HepG2 (cell line): Measurements from ENCODE around the gene BAIAP3. TPM values are rescaled to one million over a fixed set of nuclear protein-coding genes. Genes with fewer than 3 reads are reported as not detected.
A peak's percentile ranks its signal among the peaks of the same experiment; 100 is the strongest.

Source experiments
- ATAC-seq: fragments of 200-7000 bp; cut with Tn5 transposase; 3 replicates; pipeline ENCODE4 v1.9.1; 2020; ENCODE audit warnings: mild to moderate bottlenecking, moderate library complexity
- BruUV-seq: library from RNA; stranded (reverse); fragments of 400-500 nt; replicated peaks from 2 replicates; lab custom pipeline; 2021; lab: Mats Ljungman, UMichigan
- CTCF ChIA-PET: fragments of 300-600 bp; formaldehyde crosslinking; extraction: SDS; loops from one replicate; lab custom pipeline; 2021; ENCODE audit warnings: low total read pairs, inconsistent platforms, low intra/inter-chr PET ratio; lab: Yijun Ruan, JAX
- POLR2A ChIA-PET: fragments of 350-600 bp; sonication (Branson Sonifier 250); formaldehyde crosslinking; loops from one replicate; lab custom pipeline; 2020; ENCODE audit warnings: antibody characterized with exemption, inconsistent platforms; lab: Yijun Ruan, JAX
- DNase-seq: peaks from one replicate; pipeline ENCODE4 v3.0.0-alpha.2; 2015; ENCODE audit warnings: low spot score
- FAIRE-seq: peaks from 3 replicates; lab custom pipeline; 2011; peaks lifted over from hg19 to GRCh38; lab: Jason Lieb, UNC
- H2AFZ ChIP-seq: one replicate; pipeline ENCODE4 v1.6.1; 2011; ENCODE audit warnings: low read length, inconsistent platforms
- H3K27ac ChIP-seq: fragments of 300-600 bp; 3 replicates; pipeline ENCODE4 v1.8.0; 2011; ENCODE audit warnings: mixed run types, mild to moderate bottlenecking, mixed read lengths, low read length, inconsistent platforms; ENCODE audit not compliant: insufficient read depth; ENCODE audit errors: extremely low read length
- H3K27me3 ChIP-seq, 2 experiments: fragments of 200-600 bp in 1 of 2; 2 replicates in 1 of 2; 3 replicates in 1 of 2; pipeline versions ENCODE4 v1.6.0 to v1.8.0; 2011; ENCODE audit warnings: low read length in 2 of 2, mild to moderate bottlenecking in 2 of 2, moderate library complexity in 2 of 2, inconsistent platforms in 1 of 2; ENCODE audit not compliant: insufficient read depth in 2 of 2, control insufficient read depth in 1 of 2
- H3K36me3 ChIP-seq, 2 experiments: fragments of 200-600 bp in 1 of 2; replicated peaks in 1 of 2; 2 replicates in 1 of 2; 3 replicates in 1 of 2; pipeline versions ENCODE4 v1.5.1 to v1.8.0; 2011; ENCODE audit warnings: low read length in 2 of 2, inconsistent platforms in 1 of 2; ENCODE audit not compliant: insufficient read depth in 2 of 2, control insufficient read depth in 1 of 2
- H3K4me1 ChIP-seq: 2 replicates; pipeline ENCODE4 v1.5.1; 2012; ENCODE audit warnings: low read length, inconsistent platforms; ENCODE audit not compliant: insufficient read depth
- H3K4me2 ChIP-seq: 2 replicates; pipeline ENCODE4 v1.6.0; 2011; ENCODE audit warnings: low read depth, low read length, inconsistent platforms
- H3K4me3 ChIP-seq, 3 experiments: fragments of 200-600 bp in 1 of 3; sonication (generic), shearing (Covaris generic) in 1 of 3; replicated peaks in 1 of 3; 2 replicates each; pipeline ENCODE4 v1.5.1; 2011 to 2016; ENCODE audit warnings: low read length in 3 of 3, inconsistent platforms in 2 of 3, low read depth in 2 of 3, mild to moderate bottlenecking in 2 of 3, control low read depth in 1 of 3, mixed read lengths in 1 of 3; ENCODE audit not compliant: insufficient read depth in 1 of 3
- H3K79me2 ChIP-seq: one replicate; pipeline ENCODE4 v1.6.1; 2011; ENCODE audit warnings: low read length, inconsistent platforms; ENCODE audit not compliant: insufficient read depth
- H3K9ac ChIP-seq: 2 replicates; pipeline ENCODE4 v1.6.0; 2011; ENCODE audit warnings: mild to moderate bottlenecking, low read depth, low read length, inconsistent platforms; ENCODE audit not compliant: insufficient read depth
- H3K9me3 ChIP-seq: 2 replicates; pipeline ENCODE4 v1.5.1; 2012; ENCODE audit warnings: mild to moderate bottlenecking, low read length
- H4K20me1 ChIP-seq: 2 replicates; pipeline ENCODE4 v1.6.0; 2011; ENCODE audit warnings: inconsistent platforms, mild to moderate bottlenecking, low read length, moderate library complexity; ENCODE audit not compliant: insufficient read depth
- ADNP ChIP-seq: sonication (generic); formaldehyde crosslinking; IDR thresholded peaks from 2 replicates; pipeline ENCODE4 v1.4.0; 2020; ENCODE audit warnings: missing genetic modification reagents
- AGO1 ChIP-seq: fragments of 200-400 bp; formaldehyde crosslinking; IDR thresholded peaks from 2 replicates; pipeline ENCODE4 v1.6.1; 2017; ENCODE audit warnings: mild to moderate bottlenecking, low read depth, low read length, moderate library complexity; ENCODE audit not compliant: poor library complexity, severe bottlenecking
- AGO2 ChIP-seq: fragments of 200-400 bp; formaldehyde crosslinking; optimal IDR thresholded peaks from 2 replicates; pipeline ENCODE3; 2017; ENCODE audit warnings: mild to moderate bottlenecking, low read depth, low read length, moderate library complexity
- AKAP8 ChIP-seq: sonication (generic); formaldehyde crosslinking; IDR thresholded peaks from 2 replicates; pipeline ENCODE4 v1.5.1; 2020; ENCODE audit warnings: mild to moderate bottlenecking, missing genetic modification reagents
- PAF1 ChIP-seq: IDR thresholded peaks from 2 replicates; pipeline ENCODE4 v1.6.1; 2016; ENCODE audit warnings: missing genetic modification reagents, missing compliant biosample characterization
- POLR2A ChIP-seq, 2 experiments: IDR thresholded peaks; 2 replicates each; pipeline ENCODE4 v1.6.1; 2011; ENCODE audit warnings: low read depth in 2 of 2, low read length in 2 of 2, mild to moderate bottlenecking in 1 of 2, moderate library complexity in 1 of 2; ENCODE audit not compliant: insufficient read depth in 1 of 2
- RXRA ChIP-seq: sonication (generic); formaldehyde crosslinking; IDR thresholded peaks from 2 replicates; pipeline ENCODE4 v1.5.1; 2020; ENCODE audit warnings: missing genetic modification reagents
- ZC3H4 ChIP-seq: sonication (generic); formaldehyde crosslinking; IDR thresholded peaks from 2 replicates; pipeline ENCODE4 v1.4.0; 2020; ENCODE audit warnings: missing genetic modification reagents, borderline replicate concordance
- ZNF710 ChIP-seq: sonication (generic); formaldehyde crosslinking; IDR thresholded peaks from 2 replicates; pipeline ENCODE4 v1.5.0; 2020; ENCODE audit warnings: mild to moderate bottlenecking, missing genetic modification reagents, borderline replicate concordance
- WGBS: methylation state at CpG from one replicate; pipeline ENCODE4 v1.1.6; 2017; ENCODE audit warnings: low lambda C conversion rate; 5-methylcytosine and 5-hydroxymethylcytosine counted together
- in situ Hi-C: cut with HindIII; loops from 2 replicates; pipeline ENCODE4 v1.10.0; 2017; ENCODE audit warnings: low pct_unique_long_range_greater_than_20kb; ENCODE audit not compliant: extremely low pct_ligation_motif_present
- intact Hi-C: fragments of 100-400 bp; cut with micrococcal nuclease; formaldehyde crosslinking; loops from one replicate; pipeline ENCODE4 v1.10.0; 2022; ENCODE audit not compliant: unreplicated experiment
- polyA plus RNA-seq, 8 experiments: library from polyadenylated mRNA; depleted of rRNA in 3 of 8; stranded (reverse) in 7 of 8; unstranded in 1 of 8; fragments of >200 nt; fragmentation: Illumina TruSeq in 4 of 8; extraction: Trizol in 4 of 8; gene quantifications; 2 replicates each; pipeline versions ENCODE4 v1.2.1 to v1.2.3, GENCODE V29; 2011 to 2016; ENCODE audit warnings: low read depth in 4 of 8, missing spikeins in 1 of 8, mixed read lengths in 1 of 8; ENCODE audit not compliant: insufficient read depth in 1 of 8
- total RNA-seq, 5 experiments: library from RNA; depleted of rRNA; stranded (reverse); fragments of >200 nt; fragmentation: Illumina TruSeq; extraction: Trizol; gene quantifications; 2 replicates each; pipeline ENCODE4 v1.2.3, GENCODE V29; 2016; ENCODE audit warnings: low read depth in 1 of 5

BAIAP3 gene
- total and polyA plus RNA-seq, 2 of the 13 experiments (the other 11 are each of a cell fraction or from before 2014, with no cell fraction given), result 3.2 to 5.7 TPM

DNA sequence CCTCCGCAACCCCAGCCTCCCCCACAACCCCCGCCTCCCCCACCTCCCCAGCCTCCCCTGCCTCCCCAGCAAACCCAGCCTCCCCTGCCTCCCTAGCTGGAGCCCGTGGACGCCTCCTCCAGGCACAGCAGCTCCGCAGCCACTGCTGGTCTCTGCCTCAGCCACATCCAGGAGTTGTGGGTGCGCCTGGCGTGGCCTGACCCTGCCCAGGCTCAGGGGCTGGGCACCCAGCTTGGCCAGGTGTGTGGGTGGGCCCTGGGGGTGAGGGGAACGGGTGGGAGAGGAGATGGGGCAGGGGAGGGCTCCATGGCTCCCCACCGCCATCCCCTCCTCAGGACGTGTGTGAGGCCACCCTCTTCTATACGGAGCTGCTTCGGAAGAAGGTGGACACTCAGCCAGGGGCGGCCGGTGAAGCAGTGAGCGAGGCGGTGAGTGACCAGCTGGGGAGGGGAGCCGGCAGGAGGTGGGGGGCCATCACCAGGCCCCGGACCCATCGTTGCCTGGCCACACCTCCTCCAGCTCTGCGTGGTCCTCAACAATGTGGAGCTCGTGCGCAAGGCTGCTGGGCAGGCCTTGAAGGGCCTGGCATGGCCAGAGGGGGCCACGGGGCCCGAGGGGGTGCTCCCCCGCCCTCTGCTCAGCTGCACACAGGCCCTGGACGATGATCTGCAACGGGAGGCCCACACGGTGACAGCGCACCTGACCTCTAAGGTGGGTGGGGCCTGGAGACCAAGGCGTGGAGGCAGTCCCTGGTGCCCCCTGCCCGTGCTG lies 12.4 kb downstream of the BAIAP3 start:
- WGBS, result 84% methylated on average over 19 of the region's 31 CpGs
- Histone ChIP-seq H3K27me3 (peaks cover 0 to 10% of the 10 kb centered on the region in 2 experiments; a peak in 2 of 5 replicates), H2AFZ (no peak overlapping the region), H3K4me3 (no peak overlapping the region), H3K9me3 (no peaks in the 10 kb centered on the region), H3K36me3 (peaks cover 6 to 14% of the 10 kb centered on the region in 2 experiments; a peak in 4 of 5 replicates), H4K20me1 (no peaks in the 10 kb centered on the region), H3K9ac (no peak overlapping the region), H3K4me2 (no peak overlapping the region), H3K4me1 (peaks cover 27% of the 10 kb centered on the region), H3K27ac (no peak overlapping the region), H3K79me2 (peaks cover 8% of the 10 kb centered on the region)
- in situ Hi-C loops (no loop called here), intact Hi-C loops (no loop called here)
- TF ChIP-seq POLR2A (IDR thresholded peaks at IDR 0.05; ENCODE audit: insufficient read depth in 1 of 2, low read depth in 2 of 2, low read length in 2 of 2) (0 out of 4 replicates have a peak, but pooled peaks of 1 of the 2 experiments have one; percentile 32), RXRA (CRISPR knock-in tag) (0 out of 2 replicates have a peak, but pooled peaks have one; percentile 27), ZC3H4 (CRISPR knock-in tag) (no peak), PAF1 (CRISPR knock-in tag) (0 out of 2 replicates have a peak, but pooled peaks have one; percentile 48), AGO2 (peak; percentile 76), AGO1 (peak; percentile 69), ADNP (CRISPR knock-in tag) (no peak), ZNF710 (CRISPR knock-in tag) (no peak), AKAP8 (CRISPR knock-in tag) (0 out of 2 replicates have a peak, but pooled peaks have one; percentile 18)
- BruUV-seq, result no TSS peak
- POLR2A ChIA-PET, result no interaction called here
- CTCF ChIA-PET, result no interaction called here
- DNase-seq (no peak), FAIRE-seq (no peak), ATAC-seq (no peak)
